Bronchial epithelial cell (primary cell): Measurements from ENCODE around the gene STARD7. TPM values are rescaled to one million over a fixed set of nuclear protein-coding genes. Genes with fewer than 3 reads are reported as not detected.

ENCODE experiments used
- DNase-seq: peaks from one replicate; pipeline ENCODE4 v3.0.0-alpha.2; 2010; ENCODE audit warnings: low read depth
- FAIRE-seq: peaks from 2 replicates; lab custom pipeline; 2011; peaks lifted over from hg19 to GRCh38; lab: Jason Lieb, UNC
- H3K27me3 ChIP-seq: 2 replicates; pipeline ENCODE4 v1.5.1; 2011; ENCODE audit warnings: low read length; ENCODE audit not compliant: control insufficient read depth, insufficient read depth
- H3K36me3 ChIP-seq: 2 replicates; pipeline ENCODE4 v1.5.1; 2011; ENCODE audit warnings: low read length; ENCODE audit not compliant: control insufficient read depth, insufficient read depth
- H3K4me3 ChIP-seq: 2 replicates; pipeline ENCODE4 v1.5.1; 2011; ENCODE audit warnings: mild to moderate bottlenecking, low read depth, low read length, control low read depth
- CTCF ChIP-seq: IDR thresholded peaks from 2 replicates; pipeline ENCODE4 v1.5.1; 2011; ENCODE audit warnings: mild to moderate bottlenecking, moderate library complexity, low read length, control low read depth, inconsistent platforms; ENCODE audit not compliant: insufficient read depth, severe bottlenecking
- total RNA-seq: library from RNA; depleted of rRNA; stranded (reverse); fragments of >200 nt; gene quantifications from 2 replicates; pipeline ENCODE4 v1.2.1, GENCODE V29; 2014

Gene STARD7
- total RNA-seq, 1 donor from 2014 or later = 93.7 TPM

- Histone ChIP-seq H3K36me3 (no peaks in the 10 kb centered on the region), H3K27me3 (peaks cover 5% of the 10 kb centered on the region), H3K4me3 (no peak overlapping the region)
- TF ChIP-seq CTCF = no peak
- no peak for DNase-seq
- FAIRE-seq = no peak
Measured at GRCh38 chr2:96135171-96135570, 73.5 kb downstream of the STARD7 start.

Other genes with a start within 250 kb of the STARD7 start
- gene ANKRD36C, start 217.0 kb downstream of the STARD7 start, total RNA-seq = 8.8 and 11.6 TPM in 2 replicates
- gene GPAT2, start 173.9 kb downstream of the STARD7 start, total RNA-seq = 0.26 and 0.79 TPM in 2 replicates
- not detected in 2 replicates for gene ADRA2B, start 92.3 kb downstream of the STARD7 start, total RNA-seq
- gene ASTL, start 70.3 kb downstream of the STARD7 start, total RNA-seq = 0.13 TPM in 1 of 2 replicates, not detected in the other
- 1.8 and 5.3 TPM in 2 replicates for gene DUSP2, start 63.4 kb downstream of the STARD7 start, total RNA-seq
- 12.1 and 17.3 TPM in 2 replicates for gene TMEM127, start 57.2 kb upstream of the STARD7 start, total RNA-seq
- 58.0 and 94.0 TPM in 2 replicates for gene CIAO1, start 57.4 kb upstream of the STARD7 start, total RNA-seq
- gene SNRNP200, start 96.7 kb upstream of the STARD7 start, total RNA-seq = 32.6 and 35.8 TPM in 2 replicates
- 1.6 and 2.6 TPM in 2 replicates for gene ITPRIPL1, start 116.5 kb upstream of the STARD7 start, total RNA-seq
- gene NCAPH, start 126.9 kb upstream of the STARD7 start, total RNA-seq = 0.53 and 0.77 TPM in 2 replicates